GM18951 (cell line): ENCODE results near the gene CELF4.

Experiments used
- POLR2A ChIP-seq: IDR thresholded peaks from 4 replicates; pipeline ENCODE4 v1.6.1; 2011; ENCODE audit warnings: mild to moderate bottlenecking; ENCODE audit not compliant: insufficient read length, insufficient read depth; ENCODE audit errors: extremely low read depth
- in situ Hi-C: fragments of 300-500 bp; cut with MboI; formaldehyde crosslinking; loops from one replicate; pipeline ENCODE4 v1.12.0; 2022; ENCODE audit warnings: low sequenced_read_pairs, mixed read lengths, inconsistent platforms; ENCODE audit not compliant: unreplicated experiment

Gene CELF4

DNA sequence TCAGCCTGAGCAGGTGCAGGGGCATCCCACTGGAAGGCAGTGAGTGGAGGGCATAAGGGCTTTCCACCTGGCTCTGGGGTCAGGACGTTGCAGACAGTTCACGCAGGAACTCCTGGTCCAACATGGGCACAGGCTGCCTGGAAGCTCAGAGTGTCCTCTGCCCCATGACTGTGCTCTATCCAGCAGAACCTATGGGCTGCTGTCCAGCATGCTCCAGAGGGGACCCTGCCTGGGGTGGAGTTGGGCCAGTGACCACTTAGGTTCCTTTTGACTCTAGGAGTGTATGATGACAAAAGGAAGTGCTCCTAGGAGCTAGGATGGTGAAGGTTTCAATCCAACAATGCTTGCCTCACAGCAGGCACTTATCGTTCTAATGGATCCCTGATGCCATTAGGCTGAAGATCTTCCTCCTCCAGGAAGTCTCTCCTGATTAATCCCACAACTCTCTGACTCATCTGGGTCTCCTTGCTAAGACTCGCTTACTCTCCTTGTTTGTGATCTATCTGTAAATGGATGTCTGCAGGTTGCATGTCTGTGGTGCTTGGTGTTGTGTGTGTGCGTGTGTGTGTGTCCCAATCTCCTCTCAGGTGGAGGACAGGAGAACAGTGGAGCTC, 224.0 kb downstream of the CELF4 start:
- TF ChIP-seq POLR2A, result no peak
- in situ Hi-C loops, result no loop called here

DNA sequence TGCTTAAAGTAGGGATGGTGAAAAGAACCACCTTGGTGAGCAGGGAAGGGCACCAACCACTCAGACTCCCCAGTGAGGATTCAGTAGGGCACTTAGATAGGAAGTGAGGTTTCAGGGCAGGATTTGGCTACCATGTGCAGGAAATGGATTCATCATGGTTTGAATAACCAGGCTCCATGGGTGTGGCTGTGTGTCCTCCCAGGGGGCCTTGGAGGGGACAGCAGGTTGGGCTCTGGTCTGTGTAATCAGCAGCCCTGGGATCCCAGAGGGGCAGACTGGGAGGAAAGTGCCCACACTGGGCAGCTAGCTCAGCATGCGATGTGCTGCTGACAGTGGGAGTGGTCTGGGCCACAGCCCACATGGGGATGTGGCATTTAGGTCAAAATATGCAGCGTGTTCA, 224.6 kb downstream of the CELF4 start:
- no peak for TF ChIP-seq POLR2A
- in situ Hi-C loops, result no loop called here

DNA sequence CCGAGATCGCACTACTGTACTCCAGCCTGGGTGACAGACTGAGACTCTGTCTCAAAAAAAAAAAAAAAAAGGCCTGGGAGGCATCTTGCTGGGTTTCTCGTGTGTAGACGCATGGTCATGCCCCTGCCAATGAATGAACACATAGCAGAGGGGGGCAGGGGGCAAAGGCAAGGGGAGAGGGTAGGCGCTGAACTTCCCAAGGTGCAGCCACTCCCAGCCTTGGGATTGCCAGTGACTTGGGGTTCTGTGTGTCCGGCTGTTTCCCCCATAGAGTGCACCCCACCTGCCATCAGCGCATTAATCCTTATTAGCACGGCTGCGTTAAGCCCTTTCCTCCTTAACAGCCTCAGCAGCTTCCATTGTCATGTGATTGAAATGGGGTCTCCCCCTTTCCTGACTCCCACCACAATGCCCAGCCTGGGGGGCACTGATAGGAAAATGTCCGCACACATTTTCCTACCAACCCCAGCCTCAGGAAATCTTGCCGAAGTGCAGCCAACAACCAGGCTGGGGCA, 225.8 kb downstream of the CELF4 start:
- TF ChIP-seq POLR2A, result no peak
- in situ Hi-C loops, result no loop called here

DNA sequence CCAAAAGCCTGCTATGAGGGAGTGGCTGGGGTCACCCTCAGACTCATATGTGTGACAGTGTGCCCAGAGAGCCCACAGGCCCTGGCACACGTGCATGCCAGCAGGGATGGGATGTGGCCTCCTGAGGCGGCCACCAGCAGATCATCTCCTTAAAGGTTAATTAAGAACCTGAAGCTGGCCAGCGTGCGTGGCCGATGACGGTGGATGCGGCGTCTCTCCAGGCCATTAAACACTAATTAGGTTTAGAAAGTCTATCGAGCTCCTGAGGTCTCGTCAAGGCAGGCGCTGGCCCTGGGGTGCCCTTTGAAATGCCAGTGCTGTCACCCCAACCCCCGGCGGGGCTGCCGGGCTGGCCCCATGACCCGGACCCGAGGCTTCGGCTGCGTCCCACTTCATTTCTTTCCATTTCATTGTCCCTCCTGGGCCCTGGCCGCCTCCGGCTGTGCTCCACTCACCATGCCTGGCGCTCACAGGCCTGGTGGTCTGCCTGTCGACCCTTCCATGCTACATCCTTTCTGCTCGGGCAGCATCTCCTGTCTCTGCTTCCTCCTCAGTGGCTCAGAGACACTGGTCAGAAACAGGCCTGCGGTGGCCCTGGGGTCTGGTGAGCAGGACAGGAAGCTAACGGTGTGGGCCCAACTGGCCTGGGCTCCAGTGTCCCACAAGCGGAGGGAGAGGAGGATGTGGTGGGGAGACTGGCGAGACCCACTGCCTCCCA, 228.9 kb downstream of the CELF4 start:
- TF ChIP-seq POLR2A, result no peak

GRCh38 chr18:37335409-37335736, 230.2 kb downstream of the CELF4 start:
- in situ Hi-C loops, result no loop called here
- no peak for TF ChIP-seq POLR2A

More for the DNA sequence above, 228.9 kb downstream of the CELF4 start:
- in situ Hi-C loops, result no loop called here

GRCh38 chr18:37334631-37335408, 230.8 kb downstream of the CELF4 start:
- TF ChIP-seq POLR2A, result no peak
- in situ Hi-C loops, result no loop called here

- in situ Hi-C loops, result no loop called here
- TF ChIP-seq POLR2A, result no peak
Measured at GRCh38 chr18:37332628-37333420, 232.8 kb downstream of the CELF4 start.

DNA sequence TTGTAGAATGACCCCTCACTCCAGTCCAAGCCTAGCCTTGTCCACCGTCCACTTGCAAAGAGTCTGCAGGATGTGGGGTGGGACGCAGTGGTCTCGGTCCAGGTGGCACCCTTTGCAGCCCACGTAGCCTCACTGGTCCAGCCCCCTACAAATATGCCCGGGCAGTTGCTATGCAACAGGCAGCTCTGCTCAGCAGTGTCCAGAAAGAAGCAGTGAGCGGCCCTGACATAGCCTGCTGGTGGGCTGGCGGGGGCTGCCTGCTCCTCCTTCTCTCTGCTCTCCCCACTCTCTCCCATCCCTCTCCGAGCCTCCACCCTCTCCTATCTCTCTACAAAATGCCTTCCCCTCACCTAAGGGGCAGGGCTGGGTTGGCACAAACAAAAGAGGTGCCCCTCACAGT, 233.4 kb downstream of the CELF4 start:
- TF ChIP-seq POLR2A, result no peak
- in situ Hi-C loops, result no loop called here

- in situ Hi-C loops, result no loop called here
- no peak for TF ChIP-seq POLR2A
Measured at GRCh38 chr18:37330173-37330572, 235.4 kb downstream of the CELF4 start.

DNA sequence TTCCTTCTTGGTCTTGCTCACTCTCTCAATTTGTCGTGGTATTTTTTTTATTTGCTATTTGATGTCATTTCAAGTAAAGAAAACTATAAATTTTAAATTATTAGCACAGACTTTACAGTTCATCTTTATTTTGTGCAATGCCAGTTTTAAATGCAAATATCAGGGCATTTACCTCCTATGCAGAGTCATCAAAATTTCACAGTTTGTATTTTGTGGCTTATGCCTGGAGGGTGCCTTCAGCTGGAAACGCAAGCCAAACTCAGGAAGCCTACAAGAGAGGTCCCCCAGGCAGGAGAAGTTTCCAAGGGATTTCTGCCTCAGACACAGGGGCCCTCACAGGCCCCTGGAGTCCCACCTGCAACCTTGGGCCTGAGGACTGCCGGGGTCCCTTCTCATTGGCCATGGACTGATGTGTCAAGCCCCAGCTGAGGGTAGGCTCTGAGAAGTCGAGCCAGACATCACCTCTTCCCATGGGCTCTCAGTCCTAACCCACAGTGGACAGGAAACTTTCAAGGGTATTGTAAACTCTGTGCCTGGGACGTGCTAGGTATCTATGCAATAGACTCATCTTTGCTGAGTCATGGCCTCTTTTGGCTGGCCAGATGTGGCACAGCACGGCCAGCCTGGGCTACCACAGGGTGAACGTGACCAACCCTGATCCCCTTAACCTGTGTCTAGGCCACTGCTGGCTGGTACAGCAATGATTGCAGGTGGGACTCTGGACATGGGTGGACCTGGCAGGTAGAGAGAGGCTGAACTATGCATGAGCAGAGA, 236.5 kb downstream of the CELF4 start:
- in situ Hi-C loops, result no loop called here
- TF ChIP-seq POLR2A, result no peak

- in situ Hi-C loops, result no loop called here
- no peak for TF ChIP-seq POLR2A
Measured at GRCh38 chr18:37327063-37327577, 238.5 kb downstream of the CELF4 start.

GRCh38 chr18:37322492-37323035, 243.0 kb downstream of the CELF4 start:
- TF ChIP-seq POLR2A, result no peak
- in situ Hi-C loops, result no loop called here
